Neutrophil (primary cell): Measurements from ENCODE around the gene CCNL1.
"Not testable (repeated sequence)": the region's sequence is repeated elsewhere in the genome, so short reads cannot be mapped to it uniquely, and the experiment has no call there.

ENCODE experiments used
- H3K27ac ChIP-seq: fragments of 200-600 bp; sonication (generic); 2 replicates; pipeline ENCODE4 v1.5.1; 2016; ENCODE audit warnings: mild to moderate bottlenecking, moderate library complexity
- H3K27me3 ChIP-seq: fragments of 200-600 bp; sonication (generic); 2 replicates; pipeline ENCODE4 v1.6.0; 2016; ENCODE audit warnings: mild to moderate bottlenecking
- H3K36me3 ChIP-seq: fragments of 200-600 bp; sonication (generic); 2 replicates; pipeline ENCODE4 v1.5.1; 2017
- H3K4me1 ChIP-seq, 2 experiments: fragments of 200-600 bp in 1 of 2; sonication (generic) in 1 of 2; 1 replicate in 1 of 2; 2 replicates in 1 of 2; pipeline versions ENCODE4 v1.5.1 to v1.6.1; 2013 to 2016; ENCODE audit warnings: low read depth in 1 of 2, low read length in 1 of 2, mild to moderate bottlenecking in 1 of 2, moderate library complexity in 1 of 2; ENCODE audit not compliant: control insufficient read depth in 1 of 2, insufficient read depth in 1 of 2
- H3K4me3 ChIP-seq, 2 experiments: fragments of 200-600 bp in 1 of 2; sonication (generic) in 1 of 2; 1 replicate in 1 of 2; 2 replicates in 1 of 2; pipeline ENCODE4 v1.5.1; 2013 to 2016; ENCODE audit warnings: low read depth in 1 of 2, low read length in 1 of 2, mild to moderate bottlenecking in 1 of 2, moderate library complexity in 1 of 2
- H3K9me3 ChIP-seq: fragments of 200-600 bp; sonication (generic); 2 replicates; pipeline ENCODE4 v1.5.1; 2016
- CTCF ChIP-seq: fragments of 200-600 bp; sonication (generic); IDR thresholded peaks from 2 replicates; pipeline ENCODE4 v1.5.1; 2016; ENCODE audit warnings: antibody characterized with exemption

CCNL1 gene

GRCh38 chr3:157179365-157179803, 19.4 kb upstream of the CCNL1 start:
- Histone ChIP-seq H3K4me3 (no peak overlapping the region), H3K4me1 (peaks cover 13 to 14% of the 10 kb centered on the region in 2 experiments), H3K27me3 (no peaks in the 10 kb centered on the region), H3K9me3 (no peaks in the 10 kb centered on the region), H3K36me3 (no peaks in the 10 kb centered on the region), H3K27ac (no peak overlapping the region)
- no peak for TF ChIP-seq CTCF

GRCh38 chr3:157178503-157179364, 18.8 kb upstream of the CCNL1 start:
- peaks cover 19 to 20% of the 10 kb centered on the region in 2 experiments for H3K4me1 ChIP-seq
- not testable (repeated sequence) for H3K9me3 ChIP-seq, H3K4me3 ChIP-seq, H3K27ac ChIP-seq, H3K27me3 ChIP-seq, H3K36me3 ChIP-seq

GRCh38 chr3:157177801-157178453, 18.0 kb upstream of the CCNL1 start:
- not testable (repeated sequence) for H3K9me3 ChIP-seq, H3K27ac ChIP-seq, H3K4me3 ChIP-seq, H3K36me3 ChIP-seq, H3K27me3 ChIP-seq
- peaks cover 20 to 22% of the 10 kb centered on the region in 2 experiments for H3K4me1 ChIP-seq

- no peak for TF ChIP-seq CTCF
- peak overlapping the region; percentile 95 for H3K27ac ChIP-seq
- H3K4me3 ChIP-seq = no peak overlapping the region
- H3K27me3 ChIP-seq = no peaks in the 10 kb centered on the region
- no peaks in the 10 kb centered on the region for H3K9me3 ChIP-seq
- H3K4me1 ChIP-seq = peaks cover 20 to 22% of the 10 kb centered on the region in 2 experiments
- no peaks in the 10 kb centered on the region for H3K36me3 ChIP-seq
Observed at GRCh38 chr3:157176934-157177333, 17.0 kb upstream of the CCNL1 start.

GRCh38 chr3:157175691-157176507, 16.0 kb upstream of the CCNL1 start:
- H3K27me3 ChIP-seq = no peaks in the 10 kb centered on the region
- peak overlapping the region; percentile 95 for H3K27ac ChIP-seq
- H3K9me3 ChIP-seq = no peaks in the 10 kb centered on the region
- H3K36me3 ChIP-seq = no peaks in the 10 kb centered on the region
- no peak for TF ChIP-seq CTCF
- peaks cover 21 to 27% of the 10 kb centered on the region in 2 experiments for H3K4me1 ChIP-seq
- peak overlapping the region; percentile 74 to 86 for H3K4me3 ChIP-seq

- Histone ChIP-seq H3K27ac (peak overlapping the region; percentile 95), H3K36me3 (no peaks in the 10 kb centered on the region), H3K27me3 (no peaks in the 10 kb centered on the region), H3K4me3 (peak overlapping the region; percentile 74 to 86), H3K4me1 (peaks cover 26 to 33% of the 10 kb centered on the region in 2 experiments), H3K9me3 (no peaks in the 10 kb centered on the region)
- peak; percentile 39 for TF ChIP-seq CTCF
Observed at GRCh38 chr3:157174649-157175498, 14.9 kb upstream of the CCNL1 start.
